Measurements from ENCODE around the gene TBC1D14. TPM values are rescaled to one million over a fixed set of nuclear protein-coding genes. Genes with fewer than 3 reads are reported as not detected.

The TBC1D14 gene
- total and polyA plus RNA-seq, 2 experiments from 2014 or later: 33.6 to 50.8 TPM

DNA sequence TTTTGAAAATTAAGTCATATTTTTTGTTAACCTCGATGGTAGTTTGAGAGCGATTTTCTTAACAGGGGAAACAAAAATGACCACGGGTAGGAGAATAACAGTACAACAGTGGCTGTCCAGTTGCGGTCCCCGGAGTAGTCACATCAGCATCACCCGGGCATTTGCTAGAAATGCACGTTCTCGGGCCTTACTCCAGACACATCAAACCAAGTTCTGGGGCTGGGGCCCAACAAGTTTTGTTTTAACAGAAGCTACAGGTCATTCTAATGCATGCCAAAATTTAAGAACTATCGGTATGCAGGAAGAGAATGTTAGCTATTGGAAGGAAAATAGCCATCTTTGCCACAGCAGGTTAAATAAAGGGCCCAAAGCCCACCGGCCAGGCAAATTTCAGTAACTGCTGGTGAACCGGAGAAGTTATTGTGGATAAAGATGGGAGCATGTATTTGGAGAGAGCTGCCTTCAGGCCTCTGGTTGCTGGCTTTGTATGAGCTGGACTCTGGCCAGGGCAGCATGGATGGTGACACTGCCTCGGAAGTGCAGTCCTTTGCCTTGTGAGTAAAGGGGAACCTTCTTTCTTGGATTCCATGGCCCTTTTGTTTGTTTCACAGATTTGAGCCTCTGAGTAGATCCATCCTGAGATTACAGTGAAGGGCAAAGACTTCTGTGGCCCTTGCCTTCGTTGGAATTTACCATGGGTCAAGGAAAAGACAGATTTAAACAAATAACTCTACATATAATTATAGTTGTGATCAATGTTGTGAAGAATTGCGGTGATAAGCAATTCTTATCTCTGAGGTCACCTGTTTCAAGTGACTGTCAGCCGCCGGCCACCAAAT is 62.1 kb downstream of the TBC1D14 start:
- H3K9me3 ChIP-seq (ENCODE audit: low read depth): no peaks in the 10 kb centered on the region
- no peak overlapping the region for H2AFZ ChIP-seq
- peaks cover 21% of the 10 kb centered on the region for H3K4me1 ChIP-seq (ENCODE audit: insufficient read depth)
- TF ChIP-seq, protein P1, sequence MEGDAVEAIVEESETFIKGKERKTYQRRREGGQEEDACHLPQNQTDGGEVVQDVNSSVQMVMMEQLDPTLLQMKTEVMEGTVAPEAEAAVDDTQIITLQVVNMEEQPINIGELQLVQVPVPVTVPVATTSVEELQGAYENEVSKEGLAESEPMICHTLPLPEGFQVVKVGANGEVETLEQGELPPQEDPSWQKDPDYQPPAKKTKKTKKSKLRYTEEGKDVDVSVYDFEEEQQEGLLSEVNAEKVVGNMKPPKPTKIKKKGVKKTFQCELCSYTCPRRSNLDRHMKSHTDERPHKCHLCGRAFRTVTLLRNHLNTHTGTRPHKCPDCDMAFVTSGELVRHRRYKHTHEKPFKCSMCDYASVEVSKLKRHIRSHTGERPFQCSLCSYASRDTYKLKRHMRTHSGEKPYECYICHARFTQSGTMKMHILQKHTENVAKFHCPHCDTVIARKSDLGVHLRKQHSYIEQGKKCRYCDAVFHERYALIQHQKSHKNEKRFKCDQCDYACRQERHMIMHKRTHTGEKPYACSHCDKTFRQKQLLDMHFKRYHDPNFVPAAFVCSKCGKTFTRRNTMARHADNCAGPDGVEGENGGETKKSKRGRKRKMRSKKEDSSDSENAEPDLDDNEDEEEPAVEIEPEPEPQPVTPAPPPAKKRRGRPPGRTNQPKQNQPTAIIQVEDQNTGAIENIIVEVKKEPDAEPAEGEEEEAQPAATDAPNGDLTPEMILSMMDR (IDR thresholded peaks at IDR 0.05; ENCODE audit: poor library complexity): no peak
- TF ChIP-seq EZH2 (IDR thresholded peaks at IDR 0.05; ENCODE audit: borderline replicate concordance): no peak
- H3K79me2 ChIP-seq: peaks cover 57% of the 10 kb centered on the region
- 84% methylated on average over 16 of the region's 16 CpGs for WGBS (ENCODE audit: low lambda C conversion rate, missing lambda C conversion rate)
- no peak overlapping the region for H3K4me3 ChIP-seq
- no peaks in the 10 kb centered on the region for H3K36me3 ChIP-seq (replicated peaks; ENCODE audit: insufficient read depth, low read depth)
- DNase-seq (ENCODE audit: low spot score): no peak
- H3K9me2 ChIP-seq (replicated peaks; ENCODE audit: insufficient read depth): no peaks in the 10 kb centered on the region
- no peaks in the 10 kb centered on the region for H4K20me1 ChIP-seq (ENCODE audit: insufficient read depth, poor library complexity, severe bottlenecking)
- H3K4me2 ChIP-seq: no peak overlapping the region
- no peaks in the 10 kb centered on the region for H3K27me3 ChIP-seq
- H3K27ac ChIP-seq: peak overlapping the region; percentile 86

GRCh38 chr4:6972375-6972650 is 62.7 kb downstream of the TBC1D14 start:
- TF ChIP-seq EZH2 (IDR thresholded peaks at IDR 0.05; ENCODE audit: borderline replicate concordance) (no peak), EZH2phosphoT487 (IDR thresholded peaks at IDR 0.05; ENCODE audit: low read depth, severe bottlenecking, unreplicated experiment) (no peak)
- TF ChIP-seq, protein P1 (IDR thresholded peaks at IDR 0.05; ENCODE audit: poor library complexity): no peak
- Histone ChIP-seq H3K4me2 (peak overlapping the region; percentile 39), H3K27me3 (no peaks in the 10 kb centered on the region), H3K9me2 (replicated peaks; ENCODE audit: insufficient read depth) (no peaks in the 10 kb centered on the region), H4K20me1 (ENCODE audit: insufficient read depth, poor library complexity, severe bottlenecking) (no peaks in the 10 kb centered on the region), H2AFZ (no peak overlapping the region), H3K79me2 (peaks cover 51% of the 10 kb centered on the region), H3K4me3 (no peak overlapping the region), H3K9me3 (ENCODE audit: low read depth) (no peaks in the 10 kb centered on the region), H3K27ac (peak overlapping the region; percentile 86), H3K36me3 (replicated peaks; ENCODE audit: insufficient read depth, low read depth) (no peaks in the 10 kb centered on the region), H3K4me1 (ENCODE audit: insufficient read depth) (peaks cover 21% of the 10 kb centered on the region)
- no peak for DNase-seq (ENCODE audit: low spot score)
- WGBS (ENCODE audit: low lambda C conversion rate, missing lambda C conversion rate): 96% methylated on average over 8 of the region's 8 CpGs

- H3K27me3 ChIP-seq: no peaks in the 10 kb centered on the region
- H3K36me3 ChIP-seq (replicated peaks; ENCODE audit: insufficient read depth, low read depth): no peaks in the 10 kb centered on the region
- DNase-seq (ENCODE audit: low spot score): peak; percentile 58
- no peak overlapping the region for H2AFZ ChIP-seq
- peaks cover 21% of the 10 kb centered on the region for H3K4me1 ChIP-seq (ENCODE audit: insufficient read depth)
- TF ChIP-seq EZH2phosphoT487 (IDR thresholded peaks at IDR 0.05; ENCODE audit: low read depth, severe bottlenecking, unreplicated experiment): no peak
- no peak for TF ChIP-seq EZH2 (IDR thresholded peaks at IDR 0.05; ENCODE audit: borderline replicate concordance)
- TF ChIP-seq, protein P1 (IDR thresholded peaks at IDR 0.05; ENCODE audit: poor library complexity): no peak
- H3K79me2 ChIP-seq: peaks cover 45% of the 10 kb centered on the region
- H4K20me1 ChIP-seq (ENCODE audit: insufficient read depth, poor library complexity, severe bottlenecking): no peaks in the 10 kb centered on the region
- H3K4me3 ChIP-seq: no peak overlapping the region
- peak overlapping the region; percentile 86 for H3K27ac ChIP-seq
- H3K9me3 ChIP-seq (ENCODE audit: low read depth): no peaks in the 10 kb centered on the region
- H3K9me2 ChIP-seq (replicated peaks; ENCODE audit: insufficient read depth): no peaks in the 10 kb centered on the region
- WGBS (ENCODE audit: low lambda C conversion rate, missing lambda C conversion rate): 53% methylated on average over 9 of the region's 9 CpGs
- peak overlapping the region; percentile 39 for H3K4me2 ChIP-seq
Observed at GRCh38 chr4:6972911-6973310, 63.3 kb downstream of the TBC1D14 start.
